CD4-positive, alpha-beta T cell treated with Interleukin-15 for 1 hour (primary cell): ENCODE measurements around the gene GPR50.

Source experiments
- DNase-seq: peaks from one replicate; pipeline ENCODE4 v3.0.0-alpha.2; 2020

The GPR50 gene

DNA sequence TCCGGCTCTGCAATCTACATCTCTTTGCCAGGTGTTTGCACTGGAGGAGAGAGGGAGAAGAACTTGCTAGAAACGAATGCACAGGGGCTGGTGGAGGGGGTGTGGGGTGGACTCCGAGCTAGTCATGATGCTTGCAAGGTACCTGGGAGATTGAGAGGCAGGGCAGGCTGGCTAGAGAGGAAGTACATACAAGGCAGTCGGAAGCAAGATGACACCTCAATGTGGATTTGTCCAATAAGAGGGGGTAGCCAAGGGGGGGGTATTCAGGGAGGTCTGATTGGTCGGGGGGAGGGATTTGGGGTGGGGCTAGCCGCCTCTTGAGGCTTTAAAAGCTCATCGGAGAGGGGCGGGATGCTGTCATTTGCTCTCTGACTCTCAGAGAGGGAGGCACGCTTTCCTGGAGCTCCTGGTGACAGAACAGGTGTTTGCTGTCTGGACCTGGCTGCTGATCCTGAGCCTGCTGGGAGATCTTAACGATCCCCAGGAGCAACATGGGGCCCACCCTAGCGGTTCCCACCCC lies at the start of gene GPR50:
Gene GPR50 (plus strand): TSS at position 354 of the 520 bp plus-strand sequence. CDS start 138 bp downstream, at position 492.
- no peak for DNase-seq

DNA sequence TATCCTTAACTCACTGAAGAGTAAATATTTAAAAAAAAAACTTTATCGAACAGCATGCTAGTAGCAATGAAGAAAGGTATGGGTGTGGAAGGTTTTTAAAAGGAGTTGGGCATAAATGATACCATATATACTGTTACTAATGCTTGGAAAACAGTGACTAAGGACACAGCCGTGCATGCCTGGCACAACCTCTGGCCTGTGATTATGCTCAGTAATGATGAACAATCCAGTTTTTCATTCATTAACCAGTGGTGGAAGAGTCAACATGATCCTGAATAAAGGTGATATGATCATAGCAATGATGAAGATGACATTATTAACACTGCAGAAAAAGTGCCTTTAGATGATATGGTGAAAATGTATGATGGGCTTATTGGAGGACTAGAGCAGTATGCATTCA lies 43.9 kb upstream of the GPR50 start:
- DNase-seq, result no peak

DNA sequence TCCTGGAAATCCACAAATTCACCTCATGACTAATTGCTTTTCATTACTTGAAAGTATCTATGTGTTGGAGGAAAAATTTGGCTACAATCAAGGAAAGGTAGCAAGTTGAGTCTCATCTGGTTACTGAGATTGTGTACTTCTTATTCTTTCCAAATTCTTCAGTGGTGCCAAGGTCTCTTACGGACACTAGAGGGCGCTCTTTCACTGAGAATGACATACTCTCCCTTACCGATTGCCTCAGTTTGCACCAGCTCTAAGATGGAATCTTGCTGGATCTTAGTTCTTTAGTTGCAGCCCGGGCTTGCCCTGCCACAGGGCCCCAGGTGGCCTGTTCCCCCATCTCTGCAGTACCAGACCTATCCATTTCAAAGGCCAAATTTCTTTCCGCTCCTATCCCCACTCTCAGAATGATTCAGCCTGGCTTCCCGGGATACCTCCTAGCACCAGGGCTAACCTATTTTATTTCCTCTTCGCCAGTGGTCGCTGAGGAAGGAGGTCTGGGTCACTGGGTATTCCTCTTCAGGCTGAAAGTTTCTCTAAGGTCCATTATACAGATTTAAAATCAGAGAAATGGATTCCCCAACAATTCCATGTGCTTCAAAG lies 24.6 kb upstream of the GPR50 start:
- DNase-seq, result no peak

DNA sequence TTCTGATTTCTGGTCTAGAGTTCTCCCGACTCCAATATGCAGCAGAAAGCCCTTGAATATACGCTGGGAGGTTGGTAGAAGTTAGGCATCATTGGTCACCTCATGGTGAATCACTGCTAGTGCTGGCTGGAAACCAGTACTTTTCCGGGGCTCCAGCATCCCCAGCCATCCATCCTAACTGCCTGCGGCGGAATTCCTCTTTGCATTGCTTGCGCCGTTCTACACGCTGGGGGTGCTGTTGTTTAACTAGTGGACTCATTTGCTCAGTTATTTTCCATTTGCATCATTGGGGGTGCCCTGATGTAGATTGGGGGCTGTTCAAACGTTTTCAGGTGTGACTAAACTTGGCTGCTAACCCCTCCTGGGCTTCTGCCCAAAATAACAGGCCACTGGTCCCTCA lies 23.3 kb upstream of the GPR50 start:
- no peak for DNase-seq

DNA sequence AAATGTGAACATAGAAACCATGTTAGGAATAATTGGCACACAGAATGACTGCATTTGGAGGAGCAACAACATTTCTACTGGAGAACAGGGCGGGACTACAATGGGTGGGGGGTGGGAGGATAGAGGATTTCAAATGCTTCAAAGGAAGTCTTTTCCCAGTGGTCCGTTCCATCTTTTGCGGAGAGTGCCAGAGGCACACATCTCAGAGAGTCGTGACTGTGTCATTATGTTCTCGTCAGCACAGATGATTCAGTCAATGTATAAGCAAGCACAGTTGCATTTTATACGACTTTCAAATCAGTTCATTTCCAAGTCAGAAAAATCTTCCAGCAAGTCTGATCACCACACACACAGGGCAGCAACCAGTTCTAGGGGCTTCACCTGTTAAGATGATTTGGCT lies 22.7 kb upstream of the GPR50 start:
- DNase-seq, result no peak

DNA sequence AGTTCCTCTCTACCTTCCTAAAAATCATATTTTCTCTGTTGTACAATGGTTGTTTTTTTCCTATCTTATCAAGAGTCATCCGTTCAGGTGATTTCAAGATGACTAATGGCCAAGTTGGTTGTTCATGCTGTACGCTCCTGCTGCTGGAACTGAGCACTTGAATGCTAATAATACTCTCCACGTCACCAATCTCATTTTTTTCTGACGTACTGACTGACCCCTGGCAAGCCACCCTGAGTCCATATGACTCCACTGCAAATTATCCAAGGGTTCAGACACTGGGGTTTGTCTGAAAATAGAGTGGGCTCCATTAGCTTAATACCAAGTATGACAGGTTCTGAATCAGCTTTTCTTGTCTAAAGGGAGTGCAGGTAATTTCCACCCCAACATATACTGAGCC lies 21.1 kb upstream of the GPR50 start:
- no peak for DNase-seq

DNA sequence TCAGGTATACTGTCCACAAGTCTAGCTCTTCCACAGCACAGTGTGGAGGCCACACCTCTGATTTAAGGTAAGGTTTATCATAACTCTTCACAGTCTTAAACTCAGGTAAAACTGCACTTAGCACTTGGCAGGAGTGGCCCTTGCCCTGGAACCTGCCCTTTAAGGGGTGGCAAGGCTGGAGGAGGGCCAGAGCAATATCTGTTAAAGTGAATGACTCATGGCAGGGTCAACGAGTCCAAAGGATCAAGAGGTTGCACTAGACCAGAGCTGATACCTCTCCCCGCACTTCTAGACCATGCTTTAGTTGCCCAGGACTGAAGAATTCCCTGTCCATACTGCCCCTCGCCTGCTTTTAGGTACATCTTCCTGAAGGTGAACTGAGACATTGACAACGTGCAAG lies 14.7 kb upstream of the GPR50 start:
- DNase-seq, result no peak

DNA sequence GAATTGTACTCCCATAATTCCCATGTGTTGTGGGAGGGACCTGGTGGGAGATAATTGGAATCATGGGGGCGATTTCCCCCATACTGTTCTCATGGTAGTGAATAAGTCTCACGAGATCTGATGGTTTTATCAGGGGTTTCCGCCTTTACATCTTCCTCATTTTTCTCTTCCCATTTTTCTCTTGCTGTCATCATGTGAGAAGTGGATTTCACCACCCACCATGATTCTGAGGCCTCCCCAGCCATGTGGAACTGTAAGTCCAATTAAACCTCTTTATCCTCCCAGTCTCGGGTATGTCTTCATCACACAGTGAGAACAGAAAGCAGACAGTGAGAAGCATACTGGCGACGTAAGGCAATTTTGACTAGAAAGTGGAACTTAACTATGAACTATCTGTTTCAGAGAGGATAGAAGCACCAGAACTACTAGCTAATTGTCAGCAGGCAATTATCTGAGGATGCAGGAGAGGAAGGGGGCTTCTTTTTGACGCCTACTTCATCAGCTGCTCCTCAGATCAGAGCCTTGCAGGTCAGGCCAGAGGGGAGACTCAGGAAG lies 8.5 kb upstream of the GPR50 start:
- DNase-seq, result no peak

DNA sequence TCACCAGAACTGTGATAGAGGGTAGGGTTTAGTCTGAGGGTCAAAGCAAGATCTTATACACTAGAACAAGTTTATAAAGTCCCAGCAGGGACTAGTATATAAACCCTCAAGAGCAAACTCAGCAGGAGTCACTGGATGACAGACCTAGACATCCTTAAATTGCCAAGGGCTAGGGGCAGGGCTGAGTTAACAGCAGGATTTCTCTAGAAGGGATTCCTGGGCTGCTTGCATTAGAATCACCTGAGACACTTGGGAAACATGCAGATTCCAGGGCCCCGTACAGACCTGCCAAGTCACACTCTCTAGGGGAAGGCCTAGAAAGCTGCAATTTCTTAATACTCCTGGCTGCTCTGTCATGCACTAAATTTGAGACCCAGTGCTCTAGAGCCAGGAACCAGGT lies 6.6 kb upstream of the GPR50 start:
- DNase-seq, result no peak

DNA sequence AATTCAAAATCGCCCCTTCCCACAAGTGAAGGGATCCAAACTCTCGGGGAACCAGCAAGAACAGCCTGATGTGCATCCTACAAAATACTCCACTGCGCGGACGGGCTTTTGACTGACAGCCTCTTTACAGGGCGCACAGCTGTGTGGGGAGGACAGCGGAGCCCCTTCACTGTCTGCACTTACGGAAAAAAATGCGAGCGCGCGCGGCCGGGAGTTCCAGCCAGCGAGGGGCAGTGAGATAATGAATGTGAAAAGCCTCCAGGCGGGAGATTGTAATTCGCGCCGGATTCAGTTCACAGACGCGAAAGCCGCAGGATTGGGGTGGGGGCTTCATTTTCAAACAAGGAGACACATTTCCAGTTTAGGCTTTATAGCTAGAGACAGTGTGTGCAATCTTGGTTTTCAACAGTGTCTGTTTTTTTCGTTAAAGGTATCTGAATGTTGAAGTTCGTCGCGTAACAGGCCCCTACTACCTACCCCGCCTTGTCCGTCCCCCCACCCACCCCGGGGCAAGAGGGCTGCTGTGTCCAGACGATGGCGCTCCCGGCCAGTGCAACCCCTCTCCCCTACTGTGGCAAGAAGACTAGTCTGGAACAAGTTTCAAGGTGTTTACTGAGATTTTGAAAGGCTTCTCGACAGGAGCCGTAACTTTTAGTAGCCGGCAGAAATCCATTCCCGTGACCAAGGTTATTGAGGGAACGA lies 1.7 kb upstream of the GPR50 start:
- DNase-seq, result no peak

DNA sequence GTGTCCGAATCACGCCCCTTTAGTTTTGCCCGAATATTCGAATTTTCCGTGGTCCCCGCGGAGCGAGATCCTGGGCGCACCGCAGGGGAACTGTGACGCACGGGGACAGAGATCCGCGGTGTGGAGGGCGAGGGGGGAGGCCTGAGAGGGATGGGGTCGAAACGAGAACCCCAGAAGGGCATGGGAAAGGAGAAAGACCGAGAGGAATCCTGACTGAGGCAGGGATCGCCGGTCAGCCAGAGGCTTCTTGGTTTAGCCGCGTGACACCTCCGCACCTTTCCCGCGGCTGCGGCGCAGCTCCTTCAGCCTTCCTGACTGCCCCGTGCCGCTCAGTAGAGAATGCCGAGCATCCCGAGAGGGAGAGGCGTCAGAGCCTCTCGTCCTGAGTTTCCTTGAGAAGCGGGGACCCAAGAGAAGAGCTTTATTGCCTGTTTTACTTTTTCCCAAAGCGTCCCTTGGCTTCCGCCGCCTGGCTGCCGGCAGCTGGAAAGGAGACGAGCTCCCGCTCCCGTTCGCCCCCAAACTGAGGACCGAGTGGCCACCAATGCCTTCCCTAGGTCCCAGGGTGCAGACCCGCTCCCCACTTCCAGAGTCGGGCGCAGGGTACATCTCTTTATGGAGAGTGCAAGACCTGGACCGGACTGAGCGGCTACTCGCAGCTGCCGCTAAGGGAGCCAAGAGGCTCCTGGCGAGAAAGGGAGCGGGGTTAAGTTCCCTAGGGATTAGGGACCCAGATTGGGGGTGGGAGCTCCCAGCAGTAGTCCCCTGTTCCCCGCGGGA lies 911 bp upstream of the GPR50 start:
- no peak for DNase-seq

DNA sequence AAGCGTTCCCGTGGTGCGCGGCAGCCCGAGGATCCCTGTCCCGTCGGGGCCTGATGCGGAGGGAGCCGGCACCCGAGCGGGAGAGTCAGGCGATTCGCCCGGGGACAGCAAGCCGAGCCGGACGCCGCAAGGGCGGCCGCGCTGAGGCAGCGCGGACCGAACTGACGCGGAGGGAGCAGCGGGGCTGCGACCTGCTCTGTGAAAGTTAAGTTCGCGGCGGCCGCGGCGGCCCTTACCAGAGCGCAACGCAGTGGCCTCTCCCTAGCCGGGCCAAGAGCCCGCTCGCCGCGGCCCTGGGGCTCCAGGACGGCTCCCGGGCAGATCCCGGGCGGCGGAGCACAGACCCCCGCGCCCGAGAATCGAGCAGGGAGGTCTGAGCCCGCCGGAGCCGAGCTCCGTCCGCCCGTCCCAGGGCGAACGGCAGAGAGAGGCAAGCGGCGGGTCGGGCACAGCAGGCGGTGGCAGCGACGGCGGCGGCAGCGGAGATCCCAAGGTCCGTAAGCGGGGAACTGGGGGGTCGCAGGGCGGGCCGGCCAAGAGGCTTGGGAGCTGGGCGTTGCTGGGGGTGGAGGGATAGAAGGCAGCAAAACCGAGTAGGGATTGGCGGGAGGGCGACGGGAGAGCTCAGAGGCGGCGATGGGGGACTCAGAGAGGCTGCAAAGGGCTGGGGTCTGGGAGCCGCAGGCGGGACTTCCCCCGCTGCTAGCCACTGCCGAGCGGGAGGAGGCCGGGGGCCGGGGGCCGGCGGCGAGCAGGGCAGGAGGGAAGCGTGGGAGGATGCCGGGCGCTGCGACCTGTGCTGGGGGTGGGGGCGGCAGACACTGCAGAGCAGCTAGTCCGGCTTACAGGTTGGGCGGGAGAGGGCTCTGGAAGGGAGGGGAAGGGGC lies 1.0 kb downstream of the GPR50 start:
- DNase-seq, result no peak

DNA sequence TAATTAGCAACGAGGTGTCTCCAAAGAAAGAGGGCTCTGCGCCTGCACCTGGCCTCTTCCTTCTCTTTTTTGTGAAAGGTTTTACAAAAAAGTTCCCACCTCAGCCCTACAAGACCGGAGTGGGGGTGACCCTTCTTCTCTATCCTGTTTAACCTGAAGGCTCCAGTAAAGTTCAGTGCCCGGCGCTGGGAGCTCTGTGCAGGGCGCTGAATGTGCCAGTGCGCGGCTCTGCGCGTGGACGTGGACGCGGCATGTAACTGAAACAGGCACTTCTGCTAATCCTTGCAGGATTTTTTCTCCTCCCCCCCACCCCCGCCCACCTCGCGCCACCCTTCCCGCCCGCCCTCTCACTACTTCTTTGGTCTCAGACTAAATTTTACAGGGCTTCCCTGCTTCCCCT lies 2.4 kb downstream of the GPR50 start:
- no peak for DNase-seq

DNA sequence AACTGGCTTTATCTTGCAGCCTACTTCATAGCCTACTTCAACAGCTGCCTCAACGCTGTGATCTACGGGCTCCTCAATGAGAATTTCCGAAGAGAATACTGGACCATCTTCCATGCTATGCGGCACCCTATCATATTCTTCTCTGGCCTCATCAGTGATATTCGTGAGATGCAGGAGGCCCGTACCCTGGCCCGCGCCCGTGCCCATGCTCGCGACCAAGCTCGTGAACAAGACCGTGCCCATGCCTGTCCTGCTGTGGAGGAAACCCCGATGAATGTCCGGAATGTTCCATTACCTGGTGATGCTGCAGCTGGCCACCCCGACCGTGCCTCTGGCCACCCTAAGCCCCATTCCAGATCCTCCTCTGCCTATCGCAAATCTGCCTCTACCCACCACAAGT lies 4.0 kb downstream of the GPR50 start:
- DNase-seq, result no peak

DNA sequence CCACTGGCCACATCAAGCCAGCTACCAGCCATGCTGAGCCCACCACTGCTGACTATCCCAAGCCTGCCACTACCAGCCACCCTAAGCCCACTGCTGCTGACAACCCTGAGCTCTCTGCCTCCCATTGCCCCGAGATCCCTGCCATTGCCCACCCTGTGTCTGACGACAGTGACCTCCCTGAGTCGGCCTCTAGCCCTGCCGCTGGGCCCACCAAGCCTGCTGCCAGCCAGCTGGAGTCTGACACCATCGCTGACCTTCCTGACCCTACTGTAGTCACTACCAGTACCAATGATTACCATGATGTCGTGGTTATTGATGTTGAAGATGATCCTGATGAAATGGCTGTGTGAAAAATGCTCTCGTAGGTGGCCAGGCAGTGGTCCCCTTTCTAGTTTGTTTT lies 4.7 kb downstream of the GPR50 start:
- no peak for DNase-seq

DNA sequence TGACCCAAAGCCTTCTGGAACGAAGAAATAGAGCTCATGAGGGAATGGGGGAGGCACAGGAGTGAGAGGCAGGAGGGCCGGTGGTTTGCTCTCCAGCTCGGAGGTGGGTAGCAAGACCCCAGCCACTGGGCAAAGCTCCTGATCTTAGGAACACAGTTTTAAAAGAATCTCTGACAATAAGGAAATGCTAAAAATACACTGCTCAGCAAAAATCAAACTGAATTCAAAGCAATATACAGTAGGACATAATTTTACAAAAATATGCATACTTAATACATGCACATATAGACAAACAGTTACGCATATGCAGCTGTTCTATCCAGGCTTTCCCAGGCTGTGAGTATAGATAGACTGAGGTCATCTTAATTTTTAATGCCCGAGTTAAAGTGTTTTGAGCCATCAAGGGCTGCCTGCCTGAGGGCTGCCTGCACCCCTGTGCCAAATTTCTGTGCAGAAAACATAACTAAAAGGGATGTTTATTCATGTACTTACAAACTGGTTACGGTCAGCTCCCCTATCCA lies 6.9 kb downstream of the GPR50 start:
- DNase-seq, result no peak

DNA sequence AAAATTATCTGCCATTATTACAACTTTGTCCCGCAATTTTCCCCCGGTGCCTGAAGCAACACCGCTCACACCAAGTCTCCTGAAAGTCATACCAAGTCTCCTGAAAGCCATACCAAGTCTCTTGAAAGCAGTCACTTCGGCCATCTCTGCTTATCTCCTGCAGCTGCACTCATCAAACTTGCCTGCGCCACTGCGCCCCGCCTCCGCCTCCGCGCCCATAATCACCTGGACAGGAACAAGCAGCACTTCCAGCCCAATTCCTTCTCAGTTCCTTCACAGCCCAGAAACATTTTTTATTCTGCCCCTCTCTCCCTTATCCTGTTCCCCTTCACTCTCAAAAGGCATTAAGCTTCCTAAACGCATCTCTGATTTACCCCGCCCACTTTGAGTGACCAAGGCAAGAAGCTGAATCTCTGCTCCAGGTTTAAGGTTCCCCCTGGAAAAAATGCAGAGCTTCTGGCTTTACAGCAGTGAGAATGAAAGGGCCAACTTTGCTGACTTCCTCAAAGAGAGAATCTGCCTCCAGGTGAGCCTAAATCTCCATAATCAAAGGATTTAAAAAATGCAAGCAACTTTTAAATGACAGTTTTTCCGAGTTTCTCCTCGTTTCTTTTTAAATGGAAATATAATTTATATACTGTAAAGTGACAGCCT lies 7.7 kb downstream of the GPR50 start:
- DNase-seq, result no peak

DNA sequence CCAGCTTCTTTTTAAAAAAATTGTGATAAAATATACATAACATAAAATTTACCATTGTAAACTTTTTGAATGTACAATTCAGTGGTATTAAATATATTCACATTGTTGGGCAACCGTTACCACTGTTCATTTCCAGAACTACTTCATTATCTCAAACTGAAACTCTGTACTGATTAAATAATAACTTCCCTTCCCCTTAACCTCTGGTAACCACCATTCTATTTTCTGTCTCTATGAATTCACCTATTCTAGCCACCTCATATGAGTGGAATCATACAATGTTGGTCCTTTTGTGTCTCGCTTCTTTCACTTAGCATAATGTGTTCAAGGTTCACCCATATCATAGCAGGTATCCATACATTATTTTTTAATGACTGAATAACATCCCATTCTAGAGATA lies 8.3 kb downstream of the GPR50 start:
- no peak for DNase-seq

DNA sequence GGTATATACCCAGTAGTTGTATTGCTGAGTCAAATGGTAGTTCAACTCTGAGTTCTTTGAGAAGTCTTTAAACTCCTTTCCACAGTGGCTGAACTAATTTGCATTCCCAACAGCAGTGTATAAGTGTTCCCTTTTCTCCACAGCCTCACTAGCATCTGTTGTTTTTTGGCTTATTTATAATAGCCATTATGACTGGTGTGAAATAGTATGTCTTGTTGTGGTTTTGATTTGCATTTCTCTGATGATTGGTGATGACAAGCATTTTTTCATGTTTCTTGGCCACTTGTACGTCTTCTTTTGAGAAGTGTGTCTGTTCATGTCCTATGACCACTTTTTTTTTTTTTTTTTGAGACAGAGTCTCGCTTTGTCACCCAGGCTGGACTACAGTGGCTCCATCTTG lies 30.5 kb downstream of the GPR50 start:
- no peak for DNase-seq

DNA sequence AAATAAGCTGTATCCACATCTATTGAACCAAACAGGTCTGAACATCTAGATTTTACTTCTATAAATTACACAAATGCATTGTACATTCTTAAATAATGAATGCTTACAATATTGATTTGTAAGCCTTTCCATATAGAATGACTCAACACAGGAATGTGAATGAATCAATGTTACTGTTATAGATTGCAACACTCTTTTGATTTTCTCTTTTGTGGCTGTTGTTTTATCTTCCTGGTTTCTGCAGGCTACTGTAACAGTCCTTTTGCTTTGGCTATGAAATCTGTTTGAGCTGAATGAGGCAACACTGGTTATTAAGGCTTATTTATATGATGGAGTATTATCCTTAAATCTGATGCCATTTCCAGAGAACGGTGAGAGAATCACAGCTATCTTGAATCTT lies 49.5 kb downstream of the GPR50 start:
- no peak for DNase-seq

DNA sequence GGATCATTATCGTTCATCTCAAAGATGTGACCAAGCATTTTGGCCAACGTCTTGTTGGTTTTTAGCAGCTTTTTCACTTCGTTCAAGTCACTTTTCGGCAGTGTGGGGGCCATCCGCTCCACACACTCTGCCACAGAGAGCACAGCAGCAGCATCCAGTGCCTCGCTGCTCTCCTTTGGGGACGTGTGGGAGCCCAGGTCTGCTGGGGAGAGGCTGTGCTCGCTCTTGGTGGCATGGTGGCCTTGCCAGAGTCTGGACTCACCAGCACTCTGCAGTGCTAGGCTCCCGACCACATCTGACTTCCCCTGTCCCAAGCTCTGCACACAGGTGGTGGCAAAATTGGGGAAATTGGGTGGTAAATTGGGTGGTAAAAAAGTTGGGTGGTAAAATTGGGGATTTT lies 50.6 kb downstream of the GPR50 start:
- no peak for DNase-seq

DNA sequence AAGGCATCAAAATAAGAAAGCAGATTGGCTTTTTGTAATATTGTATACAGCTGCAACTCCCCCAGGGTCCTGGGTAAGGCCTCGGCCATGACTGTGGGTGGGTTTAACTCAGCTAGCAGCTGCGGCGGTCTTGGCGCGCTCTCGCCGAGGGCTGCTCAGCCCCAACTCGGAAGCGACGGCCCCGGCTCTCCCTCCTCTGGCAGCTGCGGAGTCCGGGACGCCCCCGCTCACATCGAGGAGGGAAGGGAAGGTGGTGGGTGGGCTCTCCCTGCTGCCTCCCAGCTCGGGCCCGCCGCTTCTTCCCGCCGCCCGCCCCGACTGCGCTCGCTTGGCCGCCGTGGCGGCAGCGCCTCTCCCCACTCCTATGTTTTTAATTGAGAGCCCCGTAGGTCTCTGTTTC lies 51.2 kb downstream of the GPR50 start:
- DNase-seq, result no peak
